Mucosa of descending colon (tissue), 3 donors: ENCODE data around the gene PDSS2. TPM values are rescaled to one million over a fixed set of nuclear protein-coding genes. Genes with fewer than 3 reads are reported as not detected.
A peak's percentile ranks its signal among the peaks of the same experiment; 100 is the strongest.
"Not testable (repeated sequence)": the region's sequence is repeated elsewhere in the genome, so short reads cannot be mapped to it uniquely, and the experiment has no call there.

Experiments
- ATAC-seq: fragments of 200-7000 bp; cut with Tn5 transposase; one replicate; pipeline ENCODE4 v1.9.1; 2020; ENCODE audit warnings: mild to moderate bottlenecking, moderate library complexity
- DNase-seq, 3 donors: peaks; one replicate each; pipeline ENCODE4 v3.0.0-alpha.2; 2020
- H3K36me3 ChIP-seq: fragments of 200-600 bp; one replicate; pipeline ENCODE4 v1.8.0; 2021; ENCODE audit warnings: low read depth, mild to moderate bottlenecking
- H3K4me1 ChIP-seq: fragments of 200-600 bp; one replicate; pipeline ENCODE4 v1.8.0; 2021; ENCODE audit warnings: low read depth, mild to moderate bottlenecking
- H3K4me3 ChIP-seq: fragments of 200-600 bp; one replicate; pipeline ENCODE4 v1.8.0; 2021; ENCODE audit warnings: mild to moderate bottlenecking
- H3K9me3 ChIP-seq: fragments of 200-600 bp; one replicate; pipeline ENCODE4 v1.8.0; 2021; ENCODE audit warnings: mild to moderate bottlenecking
- CTCF ChIP-seq: fragments of 200-600 bp; IDR thresholded peaks from one replicate; pipeline ENCODE4 v1.8.0; 2022; ENCODE audit warnings: antibody characterized with exemption, mild to moderate bottlenecking
- intact Hi-C, 2 donors: fragments of 100-400 bp; cut with DNase I in 1 of 2; cut with micrococcal nuclease in 1 of 2; formaldehyde crosslinking; loops; one replicate each; pipeline versions ENCODE4 v1.11.0 to v1.11.1; 2022; cut with DNase I, micrococcal nuclease
- total RNA-seq, 3 donors: library from RNA; stranded (reverse); fragmentation: NEBNext Ultra II Directional in 2 of 3; extraction: Animal tissue kit (Norgen Biotek cat#: 25700) in 2 of 3; gene quantifications; one replicate each; pipeline versions ENCODE4 v1.2.1 to v1.2.4, GENCODE V29; 2021 to 2023
- donor health status: DM: no; HTN: no; CAD: no; lungs with moderate emphysema.
- donor health status: DM: no; HTN: no; CAD: no.
- donor health status: DM: no; HTN: yes; CAD: no.

Gene PDSS2
- total RNA-seq, 3 donors from 2014 or later, result 16.2 to 26.3 (median 25.6) TPM

DNA sequence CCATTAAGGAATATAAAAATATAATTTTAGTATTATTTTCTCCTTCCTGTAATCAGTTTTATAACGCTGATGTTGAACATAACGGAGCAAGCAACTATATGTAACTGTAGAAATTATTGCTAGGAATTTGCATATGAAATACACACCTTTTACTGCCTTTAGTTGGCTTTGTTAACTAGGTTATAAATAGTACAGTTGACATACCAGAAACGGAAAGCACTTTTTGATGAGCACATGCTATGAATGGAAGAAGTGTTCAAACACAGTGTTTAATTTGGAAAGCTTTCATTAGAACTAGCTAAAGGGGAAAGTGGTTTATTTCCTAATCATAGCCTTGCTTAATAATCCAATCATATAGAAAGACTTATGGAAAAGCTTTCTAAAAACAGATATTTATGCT is 318.8 kb downstream of the PDSS2 start:
- H3K9me3 ChIP-seq, result no peaks in the 10 kb centered on the region
- no peaks in the 10 kb centered on the region for H3K36me3 ChIP-seq
- ATAC-seq, result no peak
- no peak for DNase-seq
- H3K4me3 ChIP-seq, result no peak overlapping the region
- intact Hi-C loops, result no loop called here
- no peaks in the 10 kb centered on the region for H3K4me1 ChIP-seq
- no peak for TF ChIP-seq CTCF

DNA sequence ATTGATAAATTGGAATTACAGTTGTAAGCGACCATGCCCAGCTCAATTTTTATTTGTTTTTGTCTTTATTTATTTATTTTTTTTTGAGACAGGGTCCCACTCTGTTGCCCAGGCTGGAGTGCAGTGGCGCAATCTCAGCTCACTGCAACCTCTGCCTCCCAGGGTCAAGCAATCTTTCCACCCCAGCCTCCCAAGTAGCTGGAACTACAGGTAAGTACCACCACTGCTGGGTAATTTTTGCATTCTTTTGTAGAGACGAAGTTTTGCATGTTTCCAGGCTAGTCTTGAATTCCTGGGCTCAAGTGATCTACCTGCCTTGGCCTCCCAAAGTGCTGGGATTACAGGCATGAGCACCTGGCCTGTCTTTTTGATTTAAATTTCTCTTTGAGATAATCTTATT is 323.0 kb downstream of the PDSS2 start:
- intact Hi-C loops, H3K36me3 ChIP-seq, H3K9me3 ChIP-seq, H3K4me1 ChIP-seq, H3K4me3 ChIP-seq, DNase-seq, ATAC-seq: not testable (repeated sequence)

DNA sequence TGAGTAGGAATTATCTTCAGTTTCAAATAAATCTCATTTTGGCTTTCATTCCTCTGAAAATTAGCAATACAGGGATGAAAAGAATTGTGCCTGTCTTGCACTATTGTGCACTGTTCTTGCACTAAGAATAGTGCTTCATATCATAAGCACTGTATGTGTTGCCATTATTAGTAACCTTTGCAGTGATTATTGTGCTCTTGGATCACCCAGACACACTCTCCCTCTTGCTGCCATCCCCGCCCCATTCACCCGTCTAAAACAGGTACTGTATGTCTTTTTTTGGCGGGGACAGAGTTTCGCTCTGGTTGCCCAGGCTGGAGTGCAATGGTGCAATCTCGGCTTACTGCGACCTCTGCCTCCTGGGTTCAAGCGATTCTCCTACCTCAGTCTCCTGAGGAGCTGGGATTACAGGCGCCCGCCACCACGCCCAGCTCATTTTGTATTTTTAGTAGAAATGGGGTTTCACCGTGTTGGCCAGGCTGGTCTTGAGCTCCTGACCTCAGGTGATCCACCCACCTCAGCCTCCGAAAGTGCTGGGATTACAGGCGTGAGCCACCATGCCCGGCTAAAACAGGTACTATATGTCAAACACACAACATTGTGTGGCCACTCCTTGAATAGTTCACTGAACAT is 324.2 kb downstream of the PDSS2 start:
- DNase-seq, H3K36me3 ChIP-seq, ATAC-seq, H3K9me3 ChIP-seq, H3K4me1 ChIP-seq, H3K4me3 ChIP-seq, intact Hi-C loops: not testable (repeated sequence)

- peak in 1 of 3 donors; percentile 58 for DNase-seq
- ATAC-seq, result no peak
- no peak overlapping the region for H3K4me3 ChIP-seq
- no peaks in the 10 kb centered on the region for H3K9me3 ChIP-seq
- H3K4me1 ChIP-seq, result peaks cover 6% of the 10 kb centered on the region
- intact Hi-C loops, result no loop called here
- no peaks in the 10 kb centered on the region for H3K36me3 ChIP-seq
- no peak for TF ChIP-seq CTCF
Observed at GRCh38 chr6:107132330-107132954, 326.9 kb downstream of the PDSS2 start.

DNA sequence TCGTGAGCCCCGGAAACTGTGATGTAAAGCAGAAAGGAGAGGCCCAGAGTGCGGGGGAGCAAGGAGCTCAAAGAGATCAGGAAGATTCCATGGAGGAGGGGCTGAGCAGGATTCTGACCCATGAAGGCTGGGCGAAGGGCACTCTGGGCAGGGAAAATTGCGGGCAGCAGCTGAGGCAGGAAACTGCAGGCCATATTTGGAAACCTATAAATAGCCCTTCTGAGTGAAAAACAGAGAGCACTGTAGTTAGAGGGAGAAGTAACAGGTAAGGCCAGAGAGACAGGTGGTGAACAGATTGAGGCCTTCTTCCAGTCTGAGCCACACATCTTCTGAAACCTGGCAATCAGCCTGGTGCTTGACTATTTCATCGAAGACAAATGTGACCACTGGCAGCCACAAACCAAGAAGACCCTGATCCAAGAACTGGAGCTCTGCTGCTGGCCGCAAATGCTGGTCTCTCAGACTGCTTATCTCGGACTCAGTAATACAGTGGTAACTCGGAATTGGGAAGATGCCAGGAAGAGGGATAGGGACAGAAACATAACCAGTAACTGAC is 329.9 kb downstream of the PDSS2 start:
- no peak for TF ChIP-seq CTCF
- peaks cover 6% of the 10 kb centered on the region for H3K4me1 ChIP-seq
- H3K4me3 ChIP-seq, result no peak overlapping the region
- ATAC-seq (peak; percentile 74), DNase-seq (peak in 2 of 3 donors; percentile 40 to 60)
- H3K9me3 ChIP-seq, result no peaks in the 10 kb centered on the region
- no peaks in the 10 kb centered on the region for H3K36me3 ChIP-seq
- intact Hi-C loops, result no loop called here

DNA sequence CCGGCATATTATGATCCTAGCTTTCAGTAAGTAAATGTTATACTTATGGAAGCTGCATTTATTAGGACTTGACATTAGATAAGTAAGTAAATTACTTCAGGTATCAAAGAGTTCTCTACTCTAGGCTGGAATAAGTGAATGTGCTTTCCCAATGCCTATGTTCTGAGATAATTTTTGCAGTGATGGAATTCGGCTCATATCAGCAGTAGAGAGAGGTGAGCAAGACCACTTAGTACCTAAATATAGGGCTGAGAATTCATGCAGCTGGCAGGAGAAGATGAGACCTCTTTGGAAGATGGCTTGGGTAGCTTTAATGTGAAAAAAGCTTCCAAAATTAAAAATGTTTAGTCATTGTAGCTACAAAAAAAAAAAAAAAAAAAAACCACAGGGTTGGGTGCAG is 330.8 kb downstream of the PDSS2 start:
- no peak for TF ChIP-seq CTCF
- Histone ChIP-seq H3K4me3 (no peak overlapping the region), H3K36me3 (no peaks in the 10 kb centered on the region), H3K9me3 (no peaks in the 10 kb centered on the region), H3K4me1 (peaks cover 6% of the 10 kb centered on the region)
- ATAC-seq (no peak), DNase-seq (no peak)
- intact Hi-C loops, result no loop called here
